PC-9 (cell line): ENCODE measurements around the gene SBF2. TPM values are rescaled to one million over a fixed set of nuclear protein-coding genes. Genes with fewer than 3 reads are reported as not detected.

Source experiments
- BruUV-seq: library from RNA; stranded (reverse); fragments of 400-500 nt; replicated peaks from 2 replicates; lab custom pipeline; 2021; lab: Mats Ljungman, UMichigan
- CTCF ChIA-PET: fragments of 300-600 bp; sonication (Branson Sonifier 250); formaldehyde crosslinking; loops from one replicate; lab custom pipeline; 2022; ENCODE audit warnings: antibody characterized with exemption; lab: Charles Lee
- POLR2A ChIA-PET: fragments of 300-600 bp; sonication (Branson Sonifier 250); formaldehyde crosslinking; loops from one replicate; lab custom pipeline; 2022; ENCODE audit warnings: antibody characterized with exemption; ENCODE audit not compliant: unreplicated experiment; lab: Charles Lee
- DNase-seq, 2 experiments: peaks; one replicate each; pipeline versions ENCODE4 v3.0.0 to v3.0.0-alpha.2; 2015 to 2022; ENCODE audit warnings: mixed read lengths in 1 of 2
- H2AFZ ChIP-seq: fragments of 200-600 bp; sonication (generic); 2 replicates; pipeline ENCODE4 v1.8.1; 2017; ENCODE audit warnings: antibody characterized with exemption
- H3F3A ChIP-seq: fragments of 200-600 bp; sonication (generic); 2 replicates; pipeline ENCODE4 v1.8.1; 2017; ENCODE audit warnings: antibody characterized with exemption, mild to moderate bottlenecking, low read depth; ENCODE audit not compliant: insufficient read depth
- H3K27ac ChIP-seq: fragments of 200-600 bp; sonication (generic); 2 replicates; pipeline ENCODE4 v1.6.1; 2016; ENCODE audit warnings: mixed run types
- H3K27me3 ChIP-seq: fragments of 200-600 bp; sonication (generic); 2 replicates; pipeline ENCODE4 v1.6.1; 2016; ENCODE audit warnings: low read depth, mixed run types; ENCODE audit not compliant: insufficient read depth
- H3K36me3 ChIP-seq: fragments of 200-600 bp; sonication (generic); 2 replicates; pipeline ENCODE4 v1.6.1; 2016; ENCODE audit warnings: low read depth, mixed run types
- H3K4me1 ChIP-seq: fragments of 200-600 bp; sonication (generic); replicated peaks from 2 replicates; pipeline ENCODE4 v1.6.1; 2016; ENCODE audit warnings: mixed run types; ENCODE audit not compliant: insufficient read depth
- H3K4me2 ChIP-seq: fragments of 200-600 bp; sonication (generic); 2 replicates; pipeline ENCODE4 v1.6.1; 2017; ENCODE audit warnings: mixed run types
- H3K4me3 ChIP-seq: fragments of 200-600 bp; sonication (generic); 2 replicates; pipeline ENCODE4 v1.6.1; 2016; ENCODE audit warnings: mixed run types
- H3K79me2 ChIP-seq: fragments of 200-600 bp; sonication (generic); 2 replicates; pipeline ENCODE4 v1.6.1; 2017; ENCODE audit warnings: low read depth, mixed run types
- H3K9me2 ChIP-seq: fragments of 200-600 bp; sonication (generic); 2 replicates; pipeline ENCODE4 v1.8.1; 2017; ENCODE audit warnings: mild to moderate bottlenecking; ENCODE audit not compliant: insufficient read depth
- H3K9me3 ChIP-seq: fragments of 200-600 bp; sonication (generic); 2 replicates; pipeline ENCODE4 v1.8.1; 2016; ENCODE audit warnings: low read depth; ENCODE audit not compliant: insufficient read depth
- H4K20me1 ChIP-seq: fragments of 200-600 bp; sonication (generic); 2 replicates; pipeline ENCODE4 v1.8.1; 2017; ENCODE audit not compliant: insufficient read depth
- EZH2 ChIP-seq: fragments of 200-600 bp; sonication (generic); IDR thresholded peaks from 2 replicates; pipeline ENCODE4 v1.8.0; 2017; ENCODE audit warnings: antibody characterized with exemption, low read depth
- intact Hi-C: fragments of 100-400 bp; cut with micrococcal nuclease; formaldehyde crosslinking; loops from one replicate; pipeline ENCODE4 v1.10.0; 2022; ENCODE audit not compliant: unreplicated experiment
- total RNA-seq: library from RNA; stranded (reverse); gene quantifications from 2 replicates; pipeline ENCODE4 v1.2.3, GENCODE V29; 2021
- TF ChIP-seq, protein P1 (sequence below): fragments of 200-600 bp; sonication (generic); conservative IDR thresholded peaks from 2 replicates; pipeline ENCODE4 v1.6.1; 2017; ENCODE audit warnings: mixed run types, antibody characterized with exemption, mild to moderate bottlenecking, moderate library complexity

SBF2 gene
- total RNA-seq, 1 experiment from 2014 or later = 18.6 TPM

DNA sequence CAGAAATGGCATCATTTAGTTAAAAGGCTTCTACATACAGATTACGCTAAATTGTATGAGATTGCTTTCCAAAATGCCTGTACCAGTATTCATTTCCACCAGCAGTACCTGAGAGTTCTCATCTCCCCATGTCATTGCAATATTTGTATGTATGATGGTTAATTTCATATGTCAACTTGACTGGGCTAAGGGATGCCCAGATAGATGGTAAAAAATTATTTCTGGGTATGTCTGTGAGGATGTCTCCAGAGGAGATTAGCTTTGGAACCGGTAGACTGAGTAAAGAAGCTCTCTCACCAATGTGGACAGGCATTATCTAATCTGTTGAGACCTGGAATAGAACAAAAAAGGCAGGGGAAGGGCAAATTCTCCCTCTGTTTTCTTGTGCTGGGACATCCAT is 17.8 kb upstream of the SBF2 start:
- DNase-seq = no peak
- no peak overlapping the region for H3K4me2 ChIP-seq
- H3K4me3 ChIP-seq = no peak overlapping the region
- ChIA-PET CTCF (no interaction called here), POLR2A (no interaction called here)
- H3K27ac ChIP-seq = no peak overlapping the region
- no peaks in the 10 kb centered on the region for H3K9me2 ChIP-seq
- H3K79me2 ChIP-seq = peaks cover 3% of the 10 kb centered on the region
- no peaks in the 10 kb centered on the region for H3K36me3 ChIP-seq
- H3F3A ChIP-seq = peaks cover 28% of the 10 kb centered on the region; the same call in 1 of the 2 replicates
- BruUV-seq = no TSS peak
- H2AFZ ChIP-seq = no peak overlapping the region
- H3K4me1 ChIP-seq = peaks cover 25% of the 10 kb centered on the region
- no peaks in the 10 kb centered on the region for H3K9me3 ChIP-seq
- intact Hi-C loops = no loop called here
- no peaks in the 10 kb centered on the region for H3K27me3 ChIP-seq
- TF ChIP-seq, protein P1, sequence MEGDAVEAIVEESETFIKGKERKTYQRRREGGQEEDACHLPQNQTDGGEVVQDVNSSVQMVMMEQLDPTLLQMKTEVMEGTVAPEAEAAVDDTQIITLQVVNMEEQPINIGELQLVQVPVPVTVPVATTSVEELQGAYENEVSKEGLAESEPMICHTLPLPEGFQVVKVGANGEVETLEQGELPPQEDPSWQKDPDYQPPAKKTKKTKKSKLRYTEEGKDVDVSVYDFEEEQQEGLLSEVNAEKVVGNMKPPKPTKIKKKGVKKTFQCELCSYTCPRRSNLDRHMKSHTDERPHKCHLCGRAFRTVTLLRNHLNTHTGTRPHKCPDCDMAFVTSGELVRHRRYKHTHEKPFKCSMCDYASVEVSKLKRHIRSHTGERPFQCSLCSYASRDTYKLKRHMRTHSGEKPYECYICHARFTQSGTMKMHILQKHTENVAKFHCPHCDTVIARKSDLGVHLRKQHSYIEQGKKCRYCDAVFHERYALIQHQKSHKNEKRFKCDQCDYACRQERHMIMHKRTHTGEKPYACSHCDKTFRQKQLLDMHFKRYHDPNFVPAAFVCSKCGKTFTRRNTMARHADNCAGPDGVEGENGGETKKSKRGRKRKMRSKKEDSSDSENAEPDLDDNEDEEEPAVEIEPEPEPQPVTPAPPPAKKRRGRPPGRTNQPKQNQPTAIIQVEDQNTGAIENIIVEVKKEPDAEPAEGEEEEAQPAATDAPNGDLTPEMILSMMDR = no peak
- no peak for TF ChIP-seq EZH2
- no peaks in the 10 kb centered on the region for H4K20me1 ChIP-seq

GRCh38 chr11:10310301-10310841 is 16.4 kb upstream of the SBF2 start:
- no peaks in the 10 kb centered on the region for H3K27me3 ChIP-seq
- ChIA-PET CTCF (interaction anchor here (0.6 kb wide), 2 partner anchors 15 to 145 kb away, joined by 3 read pairs; partner anchors contain the start of gene AMPD3), POLR2A (interaction anchor here (0.8 kb wide), 1 partner anchor 39 kb away, joined by 15 read pairs; no protein-coding TSS in a partner anchor)
- peaks cover 25% of the 10 kb centered on the region for H3K4me1 ChIP-seq
- intact Hi-C loops = no loop called here
- TF ChIP-seq, protein P1 = no peak
- TF ChIP-seq EZH2 = no peak
- H3K9me2 ChIP-seq = no peaks in the 10 kb centered on the region
- H3K4me2 ChIP-seq = peak overlapping the region; percentile 93; the same call in 1 of the 2 replicates
- no peak overlapping the region for H3K27ac ChIP-seq
- no peaks in the 10 kb centered on the region for H3K36me3 ChIP-seq
- H3K4me3 ChIP-seq = no peak overlapping the region
- BruUV-seq = no TSS peak
- no peak overlapping the region for H2AFZ ChIP-seq
- no peaks in the 10 kb centered on the region for H4K20me1 ChIP-seq
- H3K9me3 ChIP-seq = no peaks in the 10 kb centered on the region
- H3F3A ChIP-seq = peaks cover 33% of the 10 kb centered on the region; the same call in 1 of the 2 replicates
- no peak for DNase-seq
- peaks cover 17% of the 10 kb centered on the region for H3K79me2 ChIP-seq

GRCh38 chr11:10309163-10310093 is 15.4 kb upstream of the SBF2 start:
- H3K4me2 ChIP-seq = peak overlapping the region; percentile 93
- CTCF ChIA-PET = interaction anchor here (0.5 to 1.6 kb wide), 2 partner anchors 57 to 138 kb away, joined by 3 to 6 read pairs; no protein-coding TSS in a partner anchor
- H3K9me2 ChIP-seq = no peaks in the 10 kb centered on the region
- H4K20me1 ChIP-seq = no peaks in the 10 kb centered on the region
- H3K36me3 ChIP-seq = no peaks in the 10 kb centered on the region
- POLR2A ChIA-PET = interaction anchor here (0.6 to 0.8 kb wide), 7 partner anchors 40 to 746 kb away, joined by 3 to 15 read pairs (median 5); partner anchors contain the start of gene CTR9
- H3K27me3 ChIP-seq = no peaks in the 10 kb centered on the region
- peaks cover 25% of the 10 kb centered on the region for H3K4me1 ChIP-seq
- H3F3A ChIP-seq = peaks cover 35% of the 10 kb centered on the region; the same call in 1 of the 2 replicates
- intact Hi-C loops = loop anchor here (1.0 to 10.0 kb wide), 8 partner anchors 13 to 697 kb away; no protein-coding TSS in a partner anchor
- no peaks in the 10 kb centered on the region for H3K9me3 ChIP-seq
- TF ChIP-seq, protein P1 = no peak
- no peak for TF ChIP-seq EZH2
- no peak overlapping the region for H2AFZ ChIP-seq
- H3K79me2 ChIP-seq = peaks cover 24% of the 10 kb centered on the region
- peak; percentile 50 to 80 for DNase-seq
- no TSS peak for BruUV-seq
- H3K4me3 ChIP-seq = no peak overlapping the region
- H3K27ac ChIP-seq = peak overlapping the region; percentile 98
